Astrocyte of the spinal cord (primary cell): Measurements from ENCODE around the gene ADGRB2.

Experiments
- DNase-seq: peaks from one replicate; pipeline ENCODE4 v3.0.0; 2011; ENCODE audit warnings: low read depth, low spot score
- H3K4me3 ChIP-seq: 2 replicates; pipeline ENCODE4 v1.5.1; 2011; ENCODE audit warnings: low read depth, mild to moderate bottlenecking, low read length, moderate library complexity
- in situ Hi-C: cut with HindIII; loops from 2 replicates; pipeline ENCODE4 v1.10.0; 2017; ENCODE audit warnings: low sequenced_read_pairs
- TF ChIP-seq, protein P1 (sequence below): IDR thresholded peaks from 2 replicates; pipeline ENCODE4 v1.5.1; 2012; ENCODE audit warnings: low read depth, mild to moderate bottlenecking, low read length, inconsistent platforms

ADGRB2 gene

DNA sequence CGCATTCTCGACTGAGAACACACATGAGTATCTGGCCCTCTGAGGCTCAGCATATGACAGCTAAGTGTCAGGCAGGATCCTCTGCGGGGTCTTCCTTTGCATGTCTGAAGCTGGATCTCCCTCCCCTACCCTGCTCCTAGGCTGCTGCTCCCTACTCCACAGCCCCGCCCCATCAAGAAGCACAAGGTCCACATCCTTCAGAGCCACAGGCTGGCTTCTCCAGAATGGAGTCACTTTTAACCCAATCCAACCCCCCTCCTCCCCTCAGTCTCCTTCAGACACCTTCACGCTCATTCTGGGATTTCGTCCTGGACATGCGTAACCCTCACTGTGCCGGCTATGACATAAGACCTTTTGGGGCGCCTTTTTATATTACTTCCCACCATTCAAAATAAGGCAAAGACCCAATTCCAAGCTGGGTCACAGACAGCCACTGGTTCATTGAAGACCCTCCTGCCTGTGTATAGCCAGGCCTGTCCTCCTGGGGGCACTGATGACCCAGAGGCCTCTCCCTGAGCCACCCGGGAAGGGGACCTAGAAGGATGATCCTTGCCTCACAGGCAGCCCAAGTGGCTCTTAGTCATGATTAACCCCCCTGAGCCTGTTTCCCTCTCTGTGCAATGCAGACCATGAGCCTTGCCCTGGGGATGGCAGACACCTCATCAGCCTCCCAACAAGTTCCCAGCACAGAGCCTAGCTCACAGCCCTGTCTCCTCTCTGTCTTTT, 4.7 kb downstream of the ADGRB2 start:
- H3K4me3 ChIP-seq: no peak overlapping the region
- TF ChIP-seq, protein P1, sequence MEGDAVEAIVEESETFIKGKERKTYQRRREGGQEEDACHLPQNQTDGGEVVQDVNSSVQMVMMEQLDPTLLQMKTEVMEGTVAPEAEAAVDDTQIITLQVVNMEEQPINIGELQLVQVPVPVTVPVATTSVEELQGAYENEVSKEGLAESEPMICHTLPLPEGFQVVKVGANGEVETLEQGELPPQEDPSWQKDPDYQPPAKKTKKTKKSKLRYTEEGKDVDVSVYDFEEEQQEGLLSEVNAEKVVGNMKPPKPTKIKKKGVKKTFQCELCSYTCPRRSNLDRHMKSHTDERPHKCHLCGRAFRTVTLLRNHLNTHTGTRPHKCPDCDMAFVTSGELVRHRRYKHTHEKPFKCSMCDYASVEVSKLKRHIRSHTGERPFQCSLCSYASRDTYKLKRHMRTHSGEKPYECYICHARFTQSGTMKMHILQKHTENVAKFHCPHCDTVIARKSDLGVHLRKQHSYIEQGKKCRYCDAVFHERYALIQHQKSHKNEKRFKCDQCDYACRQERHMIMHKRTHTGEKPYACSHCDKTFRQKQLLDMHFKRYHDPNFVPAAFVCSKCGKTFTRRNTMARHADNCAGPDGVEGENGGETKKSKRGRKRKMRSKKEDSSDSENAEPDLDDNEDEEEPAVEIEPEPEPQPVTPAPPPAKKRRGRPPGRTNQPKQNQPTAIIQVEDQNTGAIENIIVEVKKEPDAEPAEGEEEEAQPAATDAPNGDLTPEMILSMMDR: no peak
- no peak for DNase-seq
- in situ Hi-C loops: no loop called here

DNA sequence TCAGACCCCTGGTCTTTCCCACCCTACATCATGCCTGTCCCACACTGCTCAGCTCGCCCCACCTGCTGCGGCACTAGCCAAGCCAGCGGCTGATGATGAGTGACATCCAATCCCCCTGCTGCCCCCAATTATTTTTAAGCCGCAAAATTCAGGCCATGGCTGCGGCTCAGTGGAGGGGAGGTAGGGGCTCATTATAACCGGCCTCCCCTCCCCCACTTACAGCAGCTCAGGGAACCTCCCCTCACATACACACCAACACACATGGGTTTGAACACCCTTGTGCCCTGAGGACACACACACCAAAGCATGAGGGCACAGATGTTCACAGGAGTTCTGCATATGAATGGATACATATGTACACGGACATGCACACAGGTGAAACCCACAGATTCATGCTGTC, 5.3 kb downstream of the ADGRB2 start:
- DNase-seq: no peak
- TF ChIP-seq, protein P1: no peak
- in situ Hi-C loops: no loop called here
- H3K4me3 ChIP-seq: no peak overlapping the region

DNA sequence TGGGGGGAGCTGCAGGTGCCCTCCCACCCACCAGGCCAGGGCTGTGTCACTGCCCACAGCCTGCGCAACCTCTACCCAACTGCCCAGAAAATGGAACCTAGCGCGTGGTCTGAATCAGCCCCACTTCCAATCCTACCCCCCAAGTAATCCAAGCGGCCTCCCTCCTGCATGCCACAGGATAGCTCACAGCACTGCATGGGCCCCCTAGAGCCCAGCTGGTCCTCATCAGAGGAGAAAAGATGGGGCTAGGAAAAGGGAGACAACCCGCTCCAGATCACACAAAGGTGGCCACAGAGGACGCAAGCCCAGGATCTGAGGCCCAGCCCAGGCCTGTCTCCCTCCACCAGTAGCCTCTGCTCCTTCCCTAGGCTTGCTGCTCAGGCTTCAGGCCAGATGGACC, 6.2 kb downstream of the ADGRB2 start:
- no peak overlapping the region for H3K4me3 ChIP-seq
- in situ Hi-C loops: no loop called here
- TF ChIP-seq, protein P1: no peak
- no peak for DNase-seq

DNA sequence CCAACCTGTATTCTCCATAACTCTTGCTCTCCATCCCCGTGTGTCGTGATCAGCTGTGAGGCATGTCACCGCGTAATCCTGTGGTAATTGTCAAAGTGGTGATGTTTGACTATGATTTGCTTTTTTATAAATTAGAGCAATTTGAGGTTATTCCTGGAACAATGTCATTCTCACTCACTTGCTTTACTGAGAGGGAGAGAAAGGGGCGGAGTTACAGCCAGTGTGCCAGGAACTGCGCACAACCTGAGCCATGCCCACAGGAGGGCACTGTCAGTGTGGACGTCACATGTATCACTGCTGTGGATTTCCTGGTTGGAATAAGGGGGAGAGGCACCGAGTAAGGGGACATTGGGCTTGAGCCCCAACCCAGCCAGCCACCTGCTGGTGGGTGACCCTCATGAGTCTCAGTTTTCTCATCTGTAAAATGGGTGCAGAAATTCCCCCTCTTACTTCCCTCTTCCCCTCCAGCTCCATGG, 6.9 kb downstream of the ADGRB2 start:
- H3K4me3 ChIP-seq: no peak overlapping the region
- in situ Hi-C loops: no loop called here
- TF ChIP-seq, protein P1: no peak
- no peak for DNase-seq

DNA sequence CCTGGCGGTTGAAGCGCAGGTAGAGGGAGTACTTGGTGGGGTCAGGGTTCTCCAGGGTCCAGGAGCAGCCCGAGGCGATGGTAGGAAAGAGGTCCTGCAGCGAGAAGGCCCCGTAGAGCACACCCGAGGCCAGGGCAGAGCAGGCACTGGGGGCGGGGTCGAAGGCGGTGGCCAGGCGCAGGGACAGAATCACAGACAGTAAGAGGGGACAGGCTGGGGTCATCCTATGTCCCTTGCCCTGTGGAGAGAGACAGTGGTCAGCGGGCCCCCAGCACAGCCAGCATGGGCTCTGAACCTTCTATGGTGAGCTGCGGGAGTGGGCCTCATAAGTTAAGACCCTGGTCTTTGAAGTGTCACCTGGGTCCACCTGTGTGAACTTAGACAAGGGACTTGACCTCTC, 7.6 kb downstream of the ADGRB2 start:
- TF ChIP-seq, protein P1: no peak
- no peak overlapping the region for H3K4me3 ChIP-seq
- in situ Hi-C loops: no loop called here
- no peak for DNase-seq

DNA sequence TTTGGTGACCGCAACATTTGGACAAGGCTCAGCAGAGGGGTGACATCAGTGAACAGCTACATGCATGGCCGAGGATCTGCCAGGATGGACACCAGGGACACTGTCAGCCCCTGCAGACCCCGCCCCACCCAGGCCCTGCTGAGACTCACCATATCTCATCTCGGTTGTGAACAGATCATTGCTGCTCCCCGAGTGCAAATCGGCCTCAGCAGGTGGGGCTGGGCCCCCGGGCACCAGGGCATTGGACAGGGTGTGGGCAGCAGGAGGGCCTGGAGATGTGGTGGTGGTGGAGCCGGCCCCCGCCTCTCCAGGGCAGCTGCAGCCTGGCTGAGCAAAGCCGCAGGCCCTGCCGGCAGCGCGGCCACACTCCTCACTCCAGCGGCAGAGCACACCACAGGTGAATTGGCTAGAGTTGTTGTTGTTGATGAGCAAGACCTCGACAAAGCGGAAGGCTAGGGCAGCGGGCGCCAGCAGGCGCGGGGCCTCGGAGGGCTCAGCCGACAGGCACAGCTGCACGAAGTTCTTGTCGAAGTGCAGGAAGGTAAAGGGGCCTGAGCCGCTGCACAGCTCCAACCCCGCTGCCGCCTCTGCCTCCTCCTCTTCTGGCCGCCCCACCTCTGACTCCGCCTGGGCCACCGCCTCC, 8.2 kb downstream of the ADGRB2 start:
- no peak for DNase-seq
- H3K4me3 ChIP-seq: no peak overlapping the region
- in situ Hi-C loops: no loop called here
- TF ChIP-seq, protein P1: no peak
